Amygdala (tissue), 56 donors: ENCODE results near the gene CDX1.

Source experiments
- DNase-seq, 56 donors: peaks; one replicate each; lab custom pipeline; 2025; lab: John Stamatoyannopoulos, UW

Gene CDX1

DNA sequence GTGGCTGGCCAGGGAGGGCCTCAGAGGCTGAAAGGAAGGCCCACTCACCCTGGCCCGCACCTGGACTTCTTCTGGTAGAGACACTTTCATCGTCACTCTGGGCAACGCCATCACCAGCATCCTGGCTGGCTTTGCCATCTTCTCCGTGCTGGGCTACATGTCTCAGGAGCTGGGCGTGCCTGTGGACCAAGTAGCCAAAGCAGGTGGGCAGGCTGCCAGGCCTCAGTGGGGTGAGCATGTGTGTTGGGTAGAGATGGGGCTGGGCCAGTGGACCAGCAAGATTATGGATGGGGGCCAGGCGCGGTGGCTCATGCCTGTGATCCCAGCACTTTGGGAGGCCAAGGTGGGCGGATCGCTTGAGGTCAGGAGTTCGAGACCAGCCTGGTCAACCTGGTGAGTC, 35.9 kb downstream of the CDX1 start:
- peak in 1 of 56 donors; percentile 18 for DNase-seq

- no peak for DNase-seq
These were observed 37.4 kb downstream of the CDX1 start for GRCh38 chr5:150203832-150204589.

DNA sequence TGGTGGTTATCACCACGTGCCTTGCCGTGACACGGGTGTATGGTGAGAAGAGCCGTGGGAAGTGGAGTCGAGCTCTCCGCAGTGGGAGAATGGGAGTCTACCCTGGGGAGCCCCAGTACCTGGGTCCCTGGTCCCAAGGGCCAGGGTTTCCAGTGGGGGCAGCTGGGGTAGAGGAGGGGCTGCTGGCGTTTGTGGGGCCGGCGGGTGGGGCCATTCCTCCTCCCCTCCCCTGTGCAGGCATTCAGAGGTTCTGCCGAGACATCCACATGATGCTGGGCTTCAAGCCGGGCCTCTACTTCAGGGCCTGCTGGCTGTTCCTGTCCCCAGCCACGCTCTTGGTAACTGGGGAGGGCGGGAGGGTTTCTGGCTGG, 38.0 kb downstream of the CDX1 start:
- DNase-seq: no peak

DNA sequence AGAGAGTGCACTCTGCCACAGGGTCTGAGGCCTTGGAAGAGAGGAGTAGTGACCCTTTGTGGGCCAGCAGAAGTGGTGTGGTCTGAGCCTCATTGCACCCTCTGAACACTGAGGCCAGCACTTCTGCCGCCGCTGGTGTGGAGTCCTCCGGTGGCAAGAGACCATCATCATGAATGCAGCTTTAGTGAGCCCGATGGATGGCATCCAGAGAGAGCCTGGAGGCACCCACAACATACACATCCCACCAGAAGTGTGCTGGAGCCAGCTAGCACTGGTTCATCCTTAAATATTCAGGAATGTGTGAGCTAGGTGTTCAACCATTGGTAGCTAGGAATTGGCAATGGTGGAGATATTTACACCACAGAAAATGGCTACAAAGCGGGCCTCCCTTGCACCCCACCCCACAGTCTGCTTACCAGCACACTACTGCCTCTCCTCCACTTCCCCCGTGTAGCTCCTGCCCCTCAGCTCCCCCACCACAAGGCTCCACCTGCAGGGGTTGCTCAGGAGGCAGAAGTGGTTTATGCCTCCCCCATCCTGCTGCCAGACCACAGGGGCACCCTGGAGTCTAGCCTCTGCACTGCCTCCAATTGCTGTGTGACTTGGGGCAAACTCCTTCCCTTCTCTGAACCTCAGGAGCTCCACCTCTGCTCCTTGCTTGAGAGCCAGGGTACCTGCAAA, 39.7 kb downstream of the CDX1 start:
- no peak for DNase-seq

DNA sequence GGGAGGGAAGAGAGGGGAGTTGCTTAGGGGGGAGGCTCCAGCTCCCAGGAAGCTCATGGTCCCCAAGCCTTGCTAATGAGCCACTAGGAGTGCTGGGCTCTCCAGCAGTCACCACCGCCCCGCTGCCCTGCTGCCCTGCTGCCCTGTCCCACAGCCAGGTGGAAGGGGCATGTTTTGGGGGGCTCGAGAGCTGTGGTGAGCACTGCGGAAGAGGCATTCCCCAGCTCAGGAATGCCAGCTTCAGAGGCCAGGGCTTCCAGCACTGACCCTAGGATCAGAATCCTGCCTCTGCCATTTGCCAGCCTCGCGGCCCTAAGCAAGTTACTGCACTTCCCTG, 40.2 kb downstream of the CDX1 start:
- DNase-seq: no peak

- DNase-seq: no peak
These were observed 41.9 kb downstream of the CDX1 start for GRCh38 chr5:150208187-150209098.

GRCh38 chr5:150209099-150209635, 42.6 kb downstream of the CDX1 start:
- DNase-seq: peak in 6 of 56 donors; percentile 10 to 49 (median 22)

DNA sequence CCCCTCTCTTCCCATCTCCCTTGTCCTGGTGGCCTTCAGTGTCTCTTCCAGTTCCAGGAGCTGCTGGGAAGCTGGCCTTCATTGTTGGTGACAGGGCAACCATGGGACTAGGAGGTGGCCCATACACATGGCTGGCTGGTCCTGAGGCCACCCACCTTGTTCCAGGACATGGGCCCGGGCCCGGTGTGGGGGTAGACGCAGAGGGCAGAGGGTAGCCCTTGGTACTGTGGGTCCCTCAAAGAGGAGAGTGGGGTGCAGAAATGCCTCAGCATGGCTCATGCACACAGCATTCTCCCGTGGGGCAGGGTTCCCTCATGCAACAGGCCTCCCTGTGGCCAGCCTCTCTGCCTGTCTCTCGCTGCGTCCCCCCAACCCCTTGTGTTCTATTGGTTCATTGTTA, 44.1 kb downstream of the CDX1 start:
- no peak for DNase-seq

- DNase-seq: no peak
These were observed 44.8 kb downstream of the CDX1 start for GRCh38 chr5:150211156-150212030.

GRCh38 chr5:150213530-150213929, 47.0 kb downstream of the CDX1 start:
- no peak for DNase-seq

- no peak for DNase-seq
These were observed 47.7 kb downstream of the CDX1 start for GRCh38 chr5:150214289-150214688.

DNA sequence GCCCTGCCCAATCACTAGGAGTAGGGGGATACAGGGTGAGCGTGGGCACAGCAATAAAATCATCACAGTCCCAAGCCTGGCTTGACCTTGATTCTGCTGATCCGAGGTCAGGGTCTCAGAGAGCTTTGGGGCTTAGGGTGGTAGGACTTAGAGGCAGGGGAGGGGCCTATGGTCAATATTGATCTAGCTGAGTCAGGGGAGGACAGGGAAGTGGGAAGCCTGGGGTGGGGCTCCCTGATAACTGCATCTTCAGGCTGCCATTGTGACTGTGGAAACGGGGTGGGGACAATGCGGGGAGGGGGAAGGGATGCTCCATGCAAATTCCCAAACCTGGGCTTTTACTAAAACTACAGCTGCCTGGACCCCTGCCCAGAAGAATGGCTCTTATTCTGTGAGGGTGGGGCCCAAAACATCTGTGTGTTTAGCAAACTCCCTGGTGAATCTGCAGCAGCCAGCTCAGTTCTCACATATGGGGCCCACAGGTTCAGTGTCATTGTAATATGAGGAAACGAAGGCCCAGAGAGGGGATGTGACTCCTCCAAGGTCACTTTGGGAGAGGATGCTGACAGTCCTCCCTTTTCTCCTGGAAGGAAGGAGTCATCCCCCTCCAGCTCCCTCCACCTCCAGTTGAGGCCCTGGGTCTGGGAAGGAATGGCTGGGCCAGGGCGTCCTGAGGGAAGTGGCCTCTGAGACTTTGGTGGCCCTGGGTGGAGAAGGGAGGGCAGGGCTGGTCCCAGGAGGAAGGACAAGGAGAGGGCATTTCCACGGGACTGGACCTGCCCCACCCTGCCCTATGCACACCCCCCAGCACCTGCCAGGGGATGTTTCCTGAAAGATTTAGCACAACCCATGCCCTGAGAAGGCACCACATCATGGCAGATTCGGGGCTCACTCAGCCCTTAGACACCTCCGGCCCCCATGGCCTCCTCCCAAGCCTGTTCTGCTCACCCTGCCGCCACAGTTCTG, 49.7 kb downstream of the CDX1 start:
- DNase-seq: no peak

- no peak for DNase-seq
These were observed 50.5 kb downstream of the CDX1 start for GRCh38 chr5:150217038-150217437.

- DNase-seq: peak in 55 of 56 donors; percentile 15 to 87 (median 58)
These were observed 51.5 kb downstream of the CDX1 start for GRCh38 chr5:150217873-150218692.

DNA sequence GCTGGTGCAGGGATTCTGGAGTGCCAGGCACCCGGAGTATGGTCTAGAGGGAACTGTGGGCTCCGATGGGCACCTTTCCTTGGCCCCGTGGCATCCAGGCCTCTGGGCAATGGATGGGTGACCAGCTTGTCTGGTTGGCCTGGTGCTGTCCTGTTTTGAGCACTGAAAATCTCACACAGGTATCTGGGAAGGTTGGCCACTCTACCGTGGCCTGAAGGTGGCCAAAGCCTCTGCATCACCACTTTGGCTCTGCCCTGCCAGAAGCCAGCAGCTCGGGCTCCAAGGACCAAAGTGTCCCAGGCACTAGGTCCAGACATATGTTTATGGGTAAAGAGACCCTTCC, 52.1 kb downstream of the CDX1 start:
- no peak for DNase-seq

DNA sequence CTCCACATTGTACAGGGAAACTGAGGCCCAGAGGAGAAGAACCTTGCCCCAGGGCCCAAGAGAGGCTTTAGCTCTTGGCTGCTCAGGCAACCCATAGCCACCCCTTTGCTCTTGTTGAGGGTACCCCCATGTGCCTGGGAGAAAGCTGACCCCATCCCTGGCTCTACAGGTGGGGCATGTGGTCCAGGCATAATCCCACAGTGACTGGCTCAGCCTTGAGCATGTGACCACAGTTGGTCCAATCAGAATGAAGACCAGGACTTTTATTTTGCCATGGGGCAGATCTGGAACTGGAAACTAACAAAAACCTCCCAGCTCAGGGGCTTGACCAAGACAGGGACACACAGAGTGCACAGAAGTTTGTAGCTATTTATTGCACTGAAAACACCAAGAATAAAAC, 52.6 kb downstream of the CDX1 start:
- peak in 2 of 56 donors; percentile 6 to 20 for DNase-seq

- no peak for DNase-seq
These were observed 53.3 kb downstream of the CDX1 start for GRCh38 chr5:150219861-150220260.

DNA sequence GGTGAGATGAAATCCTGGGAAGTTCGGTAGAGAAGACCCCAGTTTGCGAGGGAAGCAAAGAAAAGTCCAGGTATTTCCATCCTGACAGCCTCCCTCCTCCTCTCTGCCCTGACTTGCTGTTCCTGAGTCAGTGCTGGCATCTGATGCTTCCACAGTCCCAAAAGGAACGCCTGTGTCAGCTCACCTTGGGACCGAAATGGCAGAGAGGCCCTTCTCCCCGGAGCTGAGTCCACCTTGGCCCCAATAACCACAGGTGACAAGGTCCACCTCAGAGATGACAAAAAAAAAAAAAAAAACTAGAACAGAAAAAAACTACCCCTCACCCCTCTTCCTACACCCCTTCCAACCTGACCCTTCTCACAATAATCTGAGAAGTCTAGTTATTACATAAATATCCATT, 54.9 kb downstream of the CDX1 start:
- DNase-seq: no peak
